Measurements from ENCODE around the gene CSH2. TPM values are rescaled to one million over a fixed set of nuclear protein-coding genes. Genes with fewer than 3 reads are reported as not detected.
"Not testable (repeated sequence)": the region's sequence is repeated elsewhere in the genome, so short reads cannot be mapped to it uniquely, and the experiment has no call there.

CSH2 gene
- total RNA-seq, 4 donors from 2014 or later, result not detected

GRCh38 chr17:63874061-63874626 is 667 bp upstream of the CSH2 start:
- H3K4me3 ChIP-seq; H3K4me1 ChIP-seq; H3K36me3 ChIP-seq; H3K27me3 ChIP-seq; H3K9me3 ChIP-seq; intact Hi-C loops (cut with DNase I; ENCODE audit: low total_unique reads); H3K27ac ChIP-seq; DNase-seq: not testable (repeated sequence)

DNA sequence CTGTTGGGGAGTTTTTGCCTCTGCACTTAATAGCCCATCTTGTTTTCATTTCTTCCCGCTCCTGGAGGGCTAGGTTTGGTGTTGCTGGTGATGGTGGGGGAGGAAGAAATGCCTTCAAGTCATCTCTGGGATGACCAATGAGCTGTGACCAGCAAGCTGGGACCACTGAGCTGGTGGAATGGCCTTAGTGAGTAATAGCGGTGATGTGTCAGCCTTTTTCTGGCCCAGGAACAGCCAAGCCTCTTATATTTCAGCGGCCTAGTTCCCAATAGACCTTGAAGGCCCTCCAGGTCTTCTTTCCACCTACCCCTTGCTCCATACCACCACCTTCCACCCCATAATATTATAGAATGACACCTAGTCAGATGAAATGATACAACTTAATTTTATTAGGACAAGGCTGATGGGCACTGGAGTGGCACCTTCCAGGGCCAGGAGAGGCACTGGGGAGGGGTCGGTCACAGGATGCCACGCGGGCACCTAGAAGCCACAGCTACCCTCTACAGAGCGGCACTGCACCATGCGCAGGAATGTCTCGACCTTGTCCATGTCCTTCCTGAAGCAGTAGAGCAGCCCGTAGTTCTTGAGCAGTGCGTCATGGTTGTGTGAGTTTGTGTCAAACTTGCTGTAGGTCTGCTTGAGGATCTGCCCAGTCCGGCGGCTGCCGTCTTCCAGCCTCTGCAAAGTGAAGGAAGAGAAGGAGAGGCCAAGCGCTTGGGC is 1.7 kb downstream of the CSH2 start:
- DNase-seq; H3K27ac ChIP-seq; H3K4me3 ChIP-seq; H3K36me3 ChIP-seq; H3K4me1 ChIP-seq; intact Hi-C loops (cut with DNase I; ENCODE audit: low total_unique reads); H3K9me3 ChIP-seq; H3K27me3 ChIP-seq: not testable (repeated sequence)

GRCh38 chr17:63870292-63870665 is 3.2 kb downstream of the CSH2 start:
- H3K27ac ChIP-seq; H3K4me1 ChIP-seq; H3K4me3 ChIP-seq; H3K36me3 ChIP-seq; DNase-seq; intact Hi-C loops (cut with DNase I; ENCODE audit: low total_unique reads); H3K27me3 ChIP-seq; H3K9me3 ChIP-seq: not testable (repeated sequence)

DNA sequence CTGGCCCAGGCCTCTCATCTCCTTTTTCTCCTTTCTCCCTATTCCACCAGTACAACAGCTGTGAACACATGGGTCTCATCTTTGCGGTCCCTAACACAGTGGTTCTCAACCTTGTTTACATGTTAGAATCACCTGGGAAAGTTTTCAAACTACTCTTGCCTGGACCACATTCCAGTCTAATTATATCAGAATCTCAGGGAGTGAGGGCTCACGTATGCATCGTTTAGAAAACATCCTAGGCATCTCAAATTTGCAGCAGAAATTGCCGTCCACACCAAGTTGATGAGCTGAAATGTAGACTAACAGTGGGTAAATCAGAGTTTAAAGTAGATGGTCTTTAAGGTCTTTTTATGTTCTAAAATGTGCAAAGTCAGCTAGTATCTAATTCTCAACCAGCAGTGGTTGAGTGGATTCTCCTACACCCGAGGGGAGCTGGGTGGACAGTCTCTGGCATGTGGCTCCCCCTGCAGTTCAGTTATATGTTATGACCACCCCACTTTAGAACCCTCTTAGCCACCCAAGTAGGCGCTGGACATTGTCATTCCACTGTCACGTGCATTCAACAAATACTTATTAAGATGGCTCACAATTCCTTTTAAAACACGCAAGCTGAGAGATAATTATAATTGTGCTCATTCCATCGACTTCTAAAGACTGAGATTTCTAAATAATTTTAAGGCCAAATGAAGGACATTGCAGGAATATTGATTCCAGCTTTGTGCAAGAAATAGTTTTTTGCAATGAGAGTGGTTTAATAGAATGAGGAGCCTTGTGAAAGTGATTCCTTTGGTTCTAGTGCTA is 3.8 kb downstream of the CSH2 start:
- H3K4me1 ChIP-seq; H3K9me3 ChIP-seq; H3K27me3 ChIP-seq; DNase-seq; H3K36me3 ChIP-seq; intact Hi-C loops (cut with DNase I; ENCODE audit: low total_unique reads); H3K27ac ChIP-seq; H3K4me3 ChIP-seq: not testable (repeated sequence)

DNA sequence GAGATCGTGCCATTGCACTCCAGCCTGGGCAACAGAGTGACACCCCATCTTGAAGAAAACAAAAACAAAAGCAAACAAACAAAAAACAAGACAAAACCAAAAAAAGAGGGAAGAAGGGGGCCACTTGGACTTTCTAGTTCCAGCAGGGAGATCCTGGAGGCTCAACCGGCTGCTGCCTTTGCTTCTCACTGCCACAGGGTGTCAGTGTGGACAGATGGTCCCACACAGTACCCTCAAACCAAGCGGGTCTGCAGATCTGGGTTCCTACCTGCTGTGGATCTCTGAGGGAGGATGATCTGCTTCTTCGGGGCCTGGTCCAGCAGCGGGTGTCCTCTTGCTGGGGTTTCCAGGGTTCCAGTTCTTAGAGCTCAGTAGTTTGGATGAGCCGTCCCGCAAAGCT is 6.9 kb downstream of the CSH2 start:
- DNase-seq; H3K27me3 ChIP-seq; H3K4me3 ChIP-seq; H3K9me3 ChIP-seq; intact Hi-C loops (cut with DNase I; ENCODE audit: low total_unique reads); H3K36me3 ChIP-seq; H3K27ac ChIP-seq; H3K4me1 ChIP-seq: not testable (repeated sequence)

DNA sequence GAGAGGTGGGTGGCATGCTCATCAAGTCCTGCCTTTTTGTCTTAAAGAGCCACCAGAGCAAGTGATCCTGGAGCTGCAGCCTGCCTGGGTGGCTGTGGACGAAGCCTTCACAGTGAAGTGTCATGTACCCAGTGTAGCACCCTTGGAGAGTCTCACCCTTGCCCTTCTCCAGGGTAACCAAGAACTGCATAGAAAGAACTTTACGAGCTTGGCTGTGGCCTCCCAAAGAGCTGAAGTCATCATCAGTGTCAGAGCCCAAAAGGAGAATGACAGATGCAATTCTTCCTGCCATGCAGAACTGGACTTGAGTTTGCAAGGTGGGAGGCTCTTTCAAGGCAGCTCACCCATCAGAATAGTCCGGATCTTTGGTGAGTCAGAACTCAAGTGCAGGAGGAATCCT is 14.2 kb downstream of the CSH2 start:
- no peaks in the 10 kb centered on the region for H3K27me3 ChIP-seq
- no peak for DNase-seq
- intact Hi-C loops (cut with DNase I; ENCODE audit: low total_unique reads), result no loop called here
- no peak overlapping the region for H3K4me3 ChIP-seq
- TF ChIP-seq, protein P1, sequence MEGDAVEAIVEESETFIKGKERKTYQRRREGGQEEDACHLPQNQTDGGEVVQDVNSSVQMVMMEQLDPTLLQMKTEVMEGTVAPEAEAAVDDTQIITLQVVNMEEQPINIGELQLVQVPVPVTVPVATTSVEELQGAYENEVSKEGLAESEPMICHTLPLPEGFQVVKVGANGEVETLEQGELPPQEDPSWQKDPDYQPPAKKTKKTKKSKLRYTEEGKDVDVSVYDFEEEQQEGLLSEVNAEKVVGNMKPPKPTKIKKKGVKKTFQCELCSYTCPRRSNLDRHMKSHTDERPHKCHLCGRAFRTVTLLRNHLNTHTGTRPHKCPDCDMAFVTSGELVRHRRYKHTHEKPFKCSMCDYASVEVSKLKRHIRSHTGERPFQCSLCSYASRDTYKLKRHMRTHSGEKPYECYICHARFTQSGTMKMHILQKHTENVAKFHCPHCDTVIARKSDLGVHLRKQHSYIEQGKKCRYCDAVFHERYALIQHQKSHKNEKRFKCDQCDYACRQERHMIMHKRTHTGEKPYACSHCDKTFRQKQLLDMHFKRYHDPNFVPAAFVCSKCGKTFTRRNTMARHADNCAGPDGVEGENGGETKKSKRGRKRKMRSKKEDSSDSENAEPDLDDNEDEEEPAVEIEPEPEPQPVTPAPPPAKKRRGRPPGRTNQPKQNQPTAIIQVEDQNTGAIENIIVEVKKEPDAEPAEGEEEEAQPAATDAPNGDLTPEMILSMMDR (IDR thresholded peaks at IDR 0.05), result no peak
- no peak for TF ChIP-seq POLR2A (IDR thresholded peaks at IDR 0.05)
- H3K27ac ChIP-seq, result no peak overlapping the region
- no peaks in the 10 kb centered on the region for H3K4me1 ChIP-seq
- H3K36me3 ChIP-seq, result no peaks in the 10 kb centered on the region
- H3K9me3 ChIP-seq, result no peaks in the 10 kb centered on the region

DNA sequence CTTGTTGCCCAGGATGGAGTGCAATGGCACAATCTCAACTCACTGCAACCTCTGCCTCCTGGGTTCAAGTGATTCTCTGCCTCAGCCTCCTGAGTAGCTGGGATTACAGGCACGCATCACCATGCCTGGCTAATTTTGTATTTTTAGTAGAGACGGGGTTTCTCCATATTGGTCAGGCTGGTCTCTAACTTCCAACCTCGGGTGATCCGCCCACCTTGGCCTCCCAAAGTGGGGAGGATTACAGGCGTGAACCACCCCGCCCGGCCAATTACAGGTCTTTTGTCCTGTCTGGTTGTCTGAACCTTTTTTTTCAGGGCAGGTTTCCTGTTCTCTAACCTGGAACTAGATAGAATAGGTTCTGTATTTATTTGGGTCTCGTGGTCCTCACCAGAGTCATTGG is 17.1 kb downstream of the CSH2 start:
- H3K27ac ChIP-seq; H3K4me1 ChIP-seq; H3K9me3 ChIP-seq; intact Hi-C loops (cut with DNase I; ENCODE audit: low total_unique reads); H3K36me3 ChIP-seq; H3K27me3 ChIP-seq; H3K4me3 ChIP-seq; DNase-seq: not testable (repeated sequence)

- no peaks in the 10 kb centered on the region for H3K36me3 ChIP-seq
- DNase-seq, result no peak
- no peak for TF ChIP-seq POLR2A (IDR thresholded peaks at IDR 0.05)
- TF ChIP-seq, protein P1 (IDR thresholded peaks at IDR 0.05), result no peak
These were observed 18.3 kb downstream of the CSH2 start for GRCh38 chr17:63855185-63855584.

More at GRCh38 chr17:63855185-63855584, 18.3 kb downstream of the CSH2 start:
- intact Hi-C loops (cut with DNase I; ENCODE audit: low total_unique reads), result no loop called here
- Histone ChIP-seq H3K4me1 (no peaks in the 10 kb centered on the region), H3K27ac (no peak overlapping the region), H3K9me3 (no peaks in the 10 kb centered on the region), H3K27me3 (no peaks in the 10 kb centered on the region), H3K4me3 (no peak overlapping the region)
